Kasumi-1 (cell line): ENCODE data around the gene ST6GAL1.
A peak's percentile ranks its signal among the peaks of the same experiment; 100 is the strongest.

Source experiments
- DNase-seq, 2 experiments: peaks; one replicate each; lab custom pipeline; 2025; lab: John Stamatoyannopoulos, UW

The ST6GAL1 gene

GRCh38 chr3:187112934-187113793 is 182.8 kb downstream of the ST6GAL1 start:
- DNase-seq: peak; percentile 58 to 78

GRCh38 chr3:187114511-187114910 is 184.2 kb downstream of the ST6GAL1 start:
- no peak for DNase-seq

- no peak for DNase-seq
These were observed 190.0 kb downstream of the ST6GAL1 start for GRCh38 chr3:187120326-187120725.

GRCh38 chr3:187122261-187122660 is 191.9 kb downstream of the ST6GAL1 start:
- DNase-seq: no peak

- DNase-seq: no peak
These were observed 195.1 kb downstream of the ST6GAL1 start for GRCh38 chr3:187125319-187126031.
